Measurements from ENCODE around the gene DBNDD2.

Gene DBNDD2

DNA sequence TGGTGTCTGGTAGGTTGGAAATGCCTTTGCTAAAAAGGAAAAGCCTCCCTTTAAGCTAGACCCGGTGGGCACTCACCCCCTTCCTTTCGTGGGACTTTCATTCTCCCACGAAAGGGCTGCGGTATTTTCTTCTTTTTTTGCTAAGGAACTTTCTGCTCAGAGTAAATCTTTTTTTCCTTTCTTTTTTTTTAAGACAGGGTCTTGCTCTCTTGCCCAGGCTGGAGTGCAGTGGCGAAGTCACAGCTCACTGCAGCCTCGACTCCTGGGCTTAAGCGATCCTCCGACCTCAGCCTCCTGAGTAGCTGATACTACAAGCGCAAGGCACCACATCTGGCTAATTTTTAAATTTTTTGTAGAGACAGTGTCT lies 34.0 kb upstream of the DBNDD2 start:
- Histone ChIP-seq H3K9ac (ENCODE audit: low read length) (no peak overlapping the region), H3K4me3 (ENCODE audit: insufficient read depth, low read length, poor library complexity, severe bottlenecking) (no peak overlapping the region), H4K20me1 (ENCODE audit: low read depth, low read length) (no peaks in the 10 kb centered on the region), H3K27ac (ENCODE audit: low read depth, low read length) (no peak overlapping the region), H3K9me3 (ENCODE audit: insufficient read depth, low read length) (no peaks in the 10 kb centered on the region), H3K4me2 (ENCODE audit: low read depth, low read length, poor library complexity, severe bottlenecking) (no peak overlapping the region), H3K27me3 (ENCODE audit: low read length) (no peaks in the 10 kb centered on the region), H3F3A (ENCODE audit: insufficient read depth) (peaks cover 1% of the 10 kb centered on the region; the same call in 1 of the 2 replicates), H3K79me2 (ENCODE audit: insufficient read depth, low read length) (no peaks in the 10 kb centered on the region), H3K36me3 (ENCODE audit: low read length) (no peaks in the 10 kb centered on the region), H2AFZ (ENCODE audit: low read depth, low read length, severe bottlenecking) (no peak overlapping the region), H3K9me2 (replicated peaks; ENCODE audit: insufficient read depth, low read length) (no peaks in the 10 kb centered on the region)
- TF ChIP-seq, protein P1, sequence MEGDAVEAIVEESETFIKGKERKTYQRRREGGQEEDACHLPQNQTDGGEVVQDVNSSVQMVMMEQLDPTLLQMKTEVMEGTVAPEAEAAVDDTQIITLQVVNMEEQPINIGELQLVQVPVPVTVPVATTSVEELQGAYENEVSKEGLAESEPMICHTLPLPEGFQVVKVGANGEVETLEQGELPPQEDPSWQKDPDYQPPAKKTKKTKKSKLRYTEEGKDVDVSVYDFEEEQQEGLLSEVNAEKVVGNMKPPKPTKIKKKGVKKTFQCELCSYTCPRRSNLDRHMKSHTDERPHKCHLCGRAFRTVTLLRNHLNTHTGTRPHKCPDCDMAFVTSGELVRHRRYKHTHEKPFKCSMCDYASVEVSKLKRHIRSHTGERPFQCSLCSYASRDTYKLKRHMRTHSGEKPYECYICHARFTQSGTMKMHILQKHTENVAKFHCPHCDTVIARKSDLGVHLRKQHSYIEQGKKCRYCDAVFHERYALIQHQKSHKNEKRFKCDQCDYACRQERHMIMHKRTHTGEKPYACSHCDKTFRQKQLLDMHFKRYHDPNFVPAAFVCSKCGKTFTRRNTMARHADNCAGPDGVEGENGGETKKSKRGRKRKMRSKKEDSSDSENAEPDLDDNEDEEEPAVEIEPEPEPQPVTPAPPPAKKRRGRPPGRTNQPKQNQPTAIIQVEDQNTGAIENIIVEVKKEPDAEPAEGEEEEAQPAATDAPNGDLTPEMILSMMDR (IDR thresholded peaks at IDR 0.05; ENCODE audit: insufficient read depth, low read length, poor library complexity, severe bottlenecking), result no peak
- no peak for TF ChIP-seq EZH2phosphoT487 (conservative IDR thresholded peaks at IDR 0.05; ENCODE audit: low read length)

DNA sequence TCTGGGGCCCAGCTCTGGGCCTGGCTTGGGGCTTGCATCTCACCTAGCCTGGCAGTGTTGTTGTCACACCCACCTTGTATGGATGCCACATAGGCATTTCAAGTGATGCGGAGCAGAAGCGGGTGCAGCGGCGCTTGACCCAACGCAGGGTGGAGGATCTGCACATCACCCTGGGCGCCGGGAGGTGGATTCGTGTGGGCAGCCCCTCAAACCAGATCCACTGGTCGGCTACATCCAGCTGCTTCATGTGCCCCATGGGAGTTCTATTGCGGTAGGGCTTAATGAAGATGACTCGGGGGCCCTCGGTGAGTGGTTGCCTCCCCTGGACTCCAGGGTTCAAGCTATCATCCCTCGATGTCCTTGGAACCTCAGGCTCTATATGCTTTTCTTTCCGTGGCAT lies 33.1 kb upstream of the DBNDD2 start:
- Histone ChIP-seq H2AFZ (ENCODE audit: low read depth, low read length, severe bottlenecking) (no peak overlapping the region), H3K27me3 (ENCODE audit: low read length) (no peaks in the 10 kb centered on the region), H3K36me3 (ENCODE audit: low read length) (no peaks in the 10 kb centered on the region), H3K9me2 (replicated peaks; ENCODE audit: insufficient read depth, low read length) (no peaks in the 10 kb centered on the region), H3K4me3 (ENCODE audit: insufficient read depth, low read length, poor library complexity, severe bottlenecking) (no peak overlapping the region), H3K9me3 (ENCODE audit: insufficient read depth, low read length) (no peaks in the 10 kb centered on the region), H3K4me2 (ENCODE audit: low read depth, low read length, poor library complexity, severe bottlenecking) (no peak overlapping the region), H3K27ac (ENCODE audit: low read depth, low read length) (no peak overlapping the region), H3F3A (ENCODE audit: insufficient read depth) (no peaks in the 10 kb centered on the region; the same call in 1 of the 2 replicates), H4K20me1 (ENCODE audit: low read depth, low read length) (no peaks in the 10 kb centered on the region), H3K9ac (ENCODE audit: low read length) (no peak overlapping the region), H3K79me2 (ENCODE audit: insufficient read depth, low read length) (no peaks in the 10 kb centered on the region)
- no peak for TF ChIP-seq EZH2phosphoT487 (conservative IDR thresholded peaks at IDR 0.05; ENCODE audit: low read length)
- TF ChIP-seq, protein P1 (IDR thresholded peaks at IDR 0.05; ENCODE audit: insufficient read depth, low read length, poor library complexity, severe bottlenecking), result no peak

DNA sequence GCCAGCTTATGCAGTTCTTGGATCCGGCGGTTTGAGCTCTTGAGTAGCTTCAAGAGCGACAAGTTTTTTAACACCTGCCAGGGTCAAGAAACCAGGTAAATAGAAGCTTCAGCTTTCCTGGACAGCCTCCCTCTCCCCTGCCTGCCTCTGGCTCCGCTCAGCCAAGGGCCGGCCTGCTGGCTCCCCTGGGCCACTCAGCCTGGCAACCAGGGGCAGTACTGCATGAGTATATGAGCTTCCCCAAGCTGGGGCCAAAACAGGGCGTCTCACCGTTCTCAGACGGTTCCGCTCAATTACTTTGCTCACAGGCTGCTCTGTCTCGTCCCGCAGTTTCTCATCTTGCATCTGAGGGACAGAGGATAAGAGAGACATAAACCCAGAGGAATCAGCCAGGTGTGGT lies 30.8 kb upstream of the DBNDD2 start:
- Histone ChIP-seq H3K27ac (ENCODE audit: low read depth, low read length) (no peak overlapping the region), H3K4me2 (ENCODE audit: low read depth, low read length, poor library complexity, severe bottlenecking) (no peak overlapping the region), H3F3A (ENCODE audit: insufficient read depth) (no peaks in the 10 kb centered on the region), H3K9ac (ENCODE audit: low read length) (no peak overlapping the region), H3K36me3 (ENCODE audit: low read length) (no peaks in the 10 kb centered on the region), H2AFZ (ENCODE audit: low read depth, low read length, severe bottlenecking) (no peak overlapping the region), H3K4me3 (ENCODE audit: insufficient read depth, low read length, poor library complexity, severe bottlenecking) (no peak overlapping the region), H3K79me2 (ENCODE audit: insufficient read depth, low read length) (no peaks in the 10 kb centered on the region), H3K9me2 (replicated peaks; ENCODE audit: insufficient read depth, low read length) (no peaks in the 10 kb centered on the region), H3K9me3 (ENCODE audit: insufficient read depth, low read length) (no peaks in the 10 kb centered on the region), H4K20me1 (ENCODE audit: low read depth, low read length) (no peaks in the 10 kb centered on the region), H3K27me3 (ENCODE audit: low read length) (no peaks in the 10 kb centered on the region)
- TF ChIP-seq EZH2phosphoT487 (conservative IDR thresholded peaks at IDR 0.05; ENCODE audit: low read length), result no peak
- TF ChIP-seq, protein P1 (IDR thresholded peaks at IDR 0.05; ENCODE audit: insufficient read depth, low read length, poor library complexity, severe bottlenecking), result no peak

All from SU-DHL-6 (cell line).